Measurements from ENCODE around the gene MYLK4. TPM values are rescaled to one million over a fixed set of nuclear protein-coding genes. Genes with fewer than 3 reads are reported as not detected.
A peak's percentile ranks its signal among the peaks of the same experiment; 100 is the strongest.

The MYLK4 gene
- polyA plus RNA-seq, 6 donors from 2014 or later, result 0.04 to 0.13 (median 0.10) TPM; not detected in 2

DNA sequence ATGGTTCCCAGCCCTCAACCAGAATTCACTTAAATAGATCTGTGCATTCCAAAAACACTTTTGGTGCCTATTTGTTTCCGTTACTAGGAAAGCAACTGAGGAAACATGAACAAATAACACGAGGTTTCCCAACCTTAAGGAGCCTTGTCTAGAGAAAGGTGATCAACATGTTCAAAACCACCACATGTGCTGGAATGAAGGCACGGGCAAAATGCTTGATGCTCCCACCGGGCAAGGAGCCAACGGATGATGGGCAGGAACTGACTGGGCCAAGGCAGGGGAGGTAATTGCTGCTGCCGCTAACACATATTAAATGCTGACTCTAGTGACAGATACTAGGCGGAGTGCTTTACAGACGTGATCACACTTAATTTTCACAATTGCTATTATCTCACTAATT, 2.5 kb downstream of the MYLK4 start:
- peak overlapping the region in 1 of 6 donors; percentile 25 for H3K27ac Mint-ChIP-seq
- H3K27me3 Mint-ChIP-seq, result peaks cover 5 to 26% (median 23%) of the 10 kb centered on the region in 3 donors
- no peaks in the 10 kb centered on the region for H3K9me3 Mint-ChIP-seq

DNA sequence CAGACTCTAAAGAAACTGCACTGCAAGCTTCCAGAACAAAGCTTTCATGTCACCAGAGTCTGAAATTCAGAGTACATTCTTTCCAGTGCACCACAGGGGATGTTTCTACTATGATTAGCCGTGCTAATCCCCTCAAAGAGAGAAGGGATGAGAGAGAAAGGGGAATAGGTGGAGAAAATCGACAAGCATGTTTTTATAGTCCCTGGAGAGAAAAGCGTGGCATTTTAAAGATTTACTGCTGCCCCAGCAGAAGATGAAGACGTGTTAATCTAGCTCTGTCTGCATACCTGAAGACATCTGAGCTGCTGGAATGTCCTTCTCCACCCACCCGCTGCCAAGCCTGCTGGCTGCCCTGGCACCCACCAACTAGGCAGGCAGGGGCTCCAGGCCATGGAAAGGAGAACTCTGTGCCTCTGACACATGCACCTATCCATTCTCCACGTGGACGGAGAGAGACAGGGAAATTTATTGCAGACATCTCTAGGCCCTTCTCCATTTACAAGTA, 4.1 kb downstream of the MYLK4 start:
- ATAC-seq (ENCODE audit: low read depth in 2 of 2) (no peak), DNase-seq (no peak)
- H3K27ac Mint-ChIP-seq, result no peak overlapping the region
- H3K27me3 Mint-ChIP-seq, result peaks cover 0 to 17% (median 14%) of the 10 kb centered on the region in 3 donors
- peaks cover 0 to 5% (median 4%) of the 10 kb centered on the region in 3 donors for H3K4me1 Mint-ChIP-seq
- H3K36me3 Mint-ChIP-seq, result no peaks in the 10 kb centered on the region
- no peaks in the 10 kb centered on the region for H3K9me3 Mint-ChIP-seq
- no peak overlapping the region for H3K4me3 Mint-ChIP-seq

More for the DNA sequence above, 2.5 kb downstream of the MYLK4 start:
- no peak for DNase-seq
- ATAC-seq (ENCODE audit: low read depth in 2 of 2), result no peak
- Mint-ChIP-seq H3K4me1 (peaks cover 0 to 6% (median 4%) of the 10 kb centered on the region in 3 donors), H3K36me3 (peaks cover 0 to 5% of the 10 kb centered on the region in 2 donors), H3K4me3 (no peak overlapping the region)

DNA sequence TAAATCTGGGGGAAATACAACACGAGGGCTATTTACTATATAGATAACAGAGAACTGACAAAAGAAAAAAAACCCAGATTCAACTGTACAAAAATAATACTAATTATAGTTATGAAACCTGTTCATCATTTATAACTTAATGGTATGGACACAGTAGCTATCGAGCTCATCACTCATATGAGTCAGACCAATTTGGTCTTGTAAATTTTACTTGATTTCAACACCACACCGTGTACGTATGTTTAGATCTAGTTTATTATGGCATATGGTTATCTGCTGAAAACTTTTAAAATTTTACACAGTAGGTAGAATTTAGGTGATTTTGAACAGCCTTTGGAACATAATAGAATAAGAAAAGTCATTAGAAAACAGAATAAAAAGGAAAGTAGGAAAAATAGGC, 5.5 kb downstream of the MYLK4 start:
- Mint-ChIP-seq H3K36me3 (no peaks in the 10 kb centered on the region), H3K27me3 (peaks cover 0 to 12% (median 9%) of the 10 kb centered on the region in 3 donors), H3K4me3 (peak overlapping the region in 1 of 8 donors; percentile 18), H3K9me3 (no peaks in the 10 kb centered on the region), H3K4me1 (peaks cover 0 to 5% (median 4%) of the 10 kb centered on the region in 3 donors), H3K27ac (peak overlapping the region in 1 of 6 donors; percentile 55)
- DNase-seq (no peak), ATAC-seq (ENCODE audit: low read depth in 2 of 2) (no peak)

DNA sequence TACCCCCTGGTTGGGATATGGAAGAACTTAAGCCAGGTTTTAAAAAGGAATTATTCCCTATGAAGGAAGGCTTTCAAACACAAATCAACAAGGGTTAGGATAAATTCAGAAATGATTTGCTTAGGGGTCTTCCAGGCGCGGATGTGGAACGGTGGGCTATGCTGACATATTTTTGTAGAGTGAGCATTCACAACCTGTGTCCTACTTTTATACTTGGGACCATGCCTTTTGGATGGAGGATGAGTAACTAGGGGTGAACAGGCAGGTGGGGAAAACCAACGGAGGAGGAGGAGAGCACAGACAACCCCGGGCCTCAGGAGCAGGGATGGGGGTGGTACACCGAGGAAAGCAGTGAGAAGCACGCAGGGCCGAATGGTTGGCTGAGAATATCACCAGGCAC, 5.9 kb downstream of the MYLK4 start:
- no peak for ATAC-seq (ENCODE audit: low read depth in 2 of 2)
- Mint-ChIP-seq H3K9me3 (no peaks in the 10 kb centered on the region), H3K36me3 (no peaks in the 10 kb centered on the region), H3K4me1 (peaks cover 0 to 2% (median 1%) of the 10 kb centered on the region in 3 donors), H3K27me3 (peaks cover 0 to 12% (median 5%) of the 10 kb centered on the region in 3 donors), H3K27ac (peak overlapping the region in 1 of 6 donors; percentile 10), H3K4me3 (no peak overlapping the region)
- no peak for DNase-seq

DNA sequence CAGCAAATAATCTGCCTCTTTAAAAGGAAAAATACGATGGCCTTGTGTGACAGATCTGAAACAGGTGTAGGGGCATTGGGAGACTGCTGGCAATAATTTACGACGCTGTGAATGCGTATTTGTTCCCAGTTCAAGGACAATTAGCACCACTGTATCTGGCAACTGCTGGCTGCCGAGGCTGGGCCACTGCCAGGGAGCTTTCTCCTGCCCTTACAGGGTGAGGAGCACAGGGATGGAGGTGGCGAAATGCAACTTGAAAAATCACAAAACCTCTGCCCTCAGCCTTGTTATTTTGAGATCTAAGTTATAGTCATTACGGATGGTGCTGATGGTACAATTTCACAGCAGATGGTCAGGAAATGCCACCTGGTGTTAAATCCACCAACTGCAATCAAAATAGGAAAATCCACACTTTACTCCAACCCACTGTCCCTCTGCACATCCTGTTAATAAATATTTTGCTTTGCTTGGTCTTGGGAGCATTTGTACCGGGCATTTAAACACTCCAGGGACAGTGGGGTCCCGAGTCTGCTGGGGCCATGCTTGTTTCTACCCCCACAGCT, 6.4 kb downstream of the MYLK4 start:
- Mint-ChIP-seq H3K27me3 (peaks cover 0 to 12% (median 0%) of the 10 kb centered on the region in 3 donors), H3K36me3 (no peaks in the 10 kb centered on the region), H3K4me3 (no peak overlapping the region), H3K9me3 (no peaks in the 10 kb centered on the region), H3K27ac (peak overlapping the region in 1 of 6 donors; percentile 10), H3K4me1 (no peaks in the 10 kb centered on the region)
- ATAC-seq (ENCODE audit: low read depth in 2 of 2) (no peak), DNase-seq (no peak)

DNA sequence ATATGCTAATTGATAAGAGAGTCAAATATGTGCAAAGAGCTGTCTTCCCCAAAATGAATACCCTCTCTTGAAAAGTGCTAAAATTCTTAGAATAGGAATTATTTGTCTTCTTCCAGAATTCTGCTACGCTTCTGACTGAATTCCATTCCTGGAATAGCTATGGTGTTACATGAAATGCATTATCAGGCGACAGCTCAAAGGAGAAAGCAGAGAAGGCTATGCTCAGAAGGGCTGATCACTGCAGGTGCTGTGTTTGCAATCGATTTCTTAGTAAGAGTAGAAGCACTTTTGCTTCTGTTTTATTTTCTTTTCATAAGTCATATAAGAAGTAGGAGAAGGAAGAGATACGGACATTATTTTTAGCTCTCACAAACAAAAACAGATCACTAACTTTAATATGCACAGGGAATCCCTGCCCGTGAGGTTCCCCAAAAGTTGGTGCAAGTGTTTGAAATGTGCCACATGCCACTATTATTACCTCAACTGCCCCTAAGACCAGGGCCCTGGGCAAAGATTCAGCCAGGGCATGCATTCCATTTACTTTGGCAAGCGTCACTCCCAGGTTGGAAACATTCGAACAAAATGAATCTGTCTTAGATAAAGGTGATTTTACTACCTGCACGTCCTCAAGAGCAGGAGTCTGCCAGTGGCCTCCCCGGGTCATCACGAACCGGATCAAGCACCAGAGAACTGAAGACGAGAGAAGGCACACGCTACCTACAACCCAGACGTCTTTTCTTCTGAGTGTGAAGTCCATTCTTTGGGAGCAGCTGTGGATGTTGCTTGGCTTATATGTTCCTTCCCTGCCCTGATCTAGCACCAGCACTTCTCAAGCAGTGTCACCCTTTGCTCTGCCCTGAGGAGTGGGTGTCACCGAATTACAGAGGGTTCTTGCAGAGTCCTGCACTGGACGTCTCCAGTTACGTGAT, 7.2 kb downstream of the MYLK4 start:
- no peak overlapping the region for H3K27ac Mint-ChIP-seq
- ATAC-seq (ENCODE audit: low read depth in 2 of 2) (no peak), DNase-seq (no peak)
- no peaks in the 10 kb centered on the region for H3K36me3 Mint-ChIP-seq
- H3K4me3 Mint-ChIP-seq, result peak overlapping the region in 1 of 8 donors; percentile 25
- H3K4me1 Mint-ChIP-seq, result no peaks in the 10 kb centered on the region
- H3K27me3 Mint-ChIP-seq, result peaks cover 0 to 12% (median 0%) of the 10 kb centered on the region in 3 donors
- no peaks in the 10 kb centered on the region for H3K9me3 Mint-ChIP-seq

DNA sequence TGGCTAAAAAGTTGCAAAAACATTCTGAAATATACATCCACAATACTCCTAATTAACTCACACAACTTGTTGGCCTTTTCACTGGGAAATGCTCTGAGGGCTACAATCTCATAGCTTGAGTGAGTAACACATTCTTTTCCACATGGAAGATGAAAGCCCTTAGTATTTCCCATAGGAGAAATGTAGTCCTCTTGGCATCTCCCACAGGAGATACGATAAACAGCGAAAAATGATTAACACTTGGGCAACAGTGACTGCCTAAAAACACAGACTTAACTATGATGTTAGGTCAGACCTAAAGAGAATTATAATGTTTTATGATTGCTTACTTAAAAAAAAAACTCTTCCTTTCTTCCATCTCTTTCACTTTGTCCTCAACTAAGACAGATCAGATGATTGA, 9.0 kb downstream of the MYLK4 start:
- Mint-ChIP-seq H3K4me1 (no peaks in the 10 kb centered on the region), H3K9me3 (no peaks in the 10 kb centered on the region), H3K27me3 (peaks cover 0 to 12% (median 0%) of the 10 kb centered on the region in 3 donors), H3K36me3 (no peaks in the 10 kb centered on the region), H3K27ac (no peak overlapping the region), H3K4me3 (no peak overlapping the region)
- ATAC-seq (ENCODE audit: low read depth in 2 of 2) (no peak), DNase-seq (no peak)

DNA sequence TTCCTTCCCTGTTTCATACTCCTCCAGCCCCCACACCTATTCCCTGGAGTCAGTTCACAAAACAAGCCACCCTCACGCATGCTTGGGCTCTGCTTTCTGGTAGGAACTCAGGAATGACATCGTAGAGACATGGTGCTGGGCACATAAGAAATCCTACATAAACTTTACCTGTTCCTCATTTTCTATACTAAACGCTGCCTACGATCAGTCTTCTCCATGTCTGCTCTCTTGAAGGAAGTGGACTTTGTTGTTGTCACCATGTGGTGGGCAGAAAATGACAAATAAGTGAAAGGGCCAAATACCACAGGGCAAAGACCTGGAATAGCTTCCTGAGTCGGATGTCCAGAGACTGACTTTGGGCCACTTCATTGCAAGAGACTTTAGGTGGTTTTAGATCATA, 10.1 kb downstream of the MYLK4 start:
- Mint-ChIP-seq H3K4me3 (no peak overlapping the region), H3K36me3 (no peaks in the 10 kb centered on the region), H3K4me1 (no peaks in the 10 kb centered on the region), H3K27me3 (peaks cover 0 to 12% (median 0%) of the 10 kb centered on the region in 3 donors), H3K9me3 (no peaks in the 10 kb centered on the region), H3K27ac (no peak overlapping the region)
- DNase-seq (no peak), ATAC-seq (ENCODE audit: low read depth in 2 of 2) (no peak)

DNA sequence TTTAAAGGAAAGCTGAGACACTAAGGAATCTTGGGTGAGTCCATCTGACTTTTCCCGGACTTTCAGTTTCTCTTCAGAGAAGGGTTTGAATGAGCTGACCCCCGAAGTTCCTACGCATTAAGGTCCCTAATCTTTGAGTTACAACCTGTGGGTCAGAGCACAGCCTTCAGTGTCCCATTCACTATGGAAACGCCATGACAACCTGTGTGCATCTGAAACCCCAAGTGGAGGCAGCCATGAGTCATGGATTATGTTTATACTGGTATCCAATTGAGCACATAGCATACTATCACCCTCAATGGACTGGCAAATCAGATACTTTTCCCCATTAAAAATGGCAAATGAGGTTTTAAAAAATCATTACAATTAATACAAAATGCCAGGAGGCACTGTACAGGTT, 11.4 kb downstream of the MYLK4 start:
- Mint-ChIP-seq H3K4me3 (no peak overlapping the region), H3K9me3 (no peaks in the 10 kb centered on the region), H3K27me3 (peaks cover 0 to 6% (median 0%) of the 10 kb centered on the region in 3 donors), H3K27ac (no peak overlapping the region), H3K4me1 (no peaks in the 10 kb centered on the region), H3K36me3 (no peaks in the 10 kb centered on the region)
- DNase-seq (no peak), ATAC-seq (ENCODE audit: low read depth in 2 of 2) (no peak)

DNA sequence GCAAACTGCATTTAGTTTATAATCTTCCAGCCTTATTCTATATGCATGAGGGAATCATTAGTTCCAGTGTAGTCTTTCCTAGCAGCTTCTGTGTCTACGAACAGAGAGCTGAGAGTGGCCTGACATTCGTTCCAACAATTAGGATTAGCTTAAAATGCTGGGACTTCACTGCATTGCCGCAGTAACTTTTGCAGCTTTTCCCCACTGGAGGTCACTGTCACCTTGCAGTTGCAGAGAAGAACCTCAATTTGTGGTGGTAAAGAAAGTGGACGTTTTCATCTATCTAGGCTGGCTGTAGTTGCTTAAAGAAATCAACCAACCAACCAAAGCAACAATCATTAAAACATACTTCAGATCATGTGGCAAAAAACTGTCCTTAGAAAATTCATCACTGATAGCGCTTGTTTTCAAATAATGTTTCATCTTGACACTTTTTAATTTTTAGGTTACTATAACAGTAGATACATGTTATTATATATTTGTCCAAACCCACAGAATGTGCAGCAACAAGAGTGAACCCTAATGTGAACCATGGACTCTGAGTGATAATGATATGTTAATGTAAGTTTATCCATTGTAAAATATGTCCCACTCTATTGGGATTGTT, 12.2 kb downstream of the MYLK4 start:
- ATAC-seq (ENCODE audit: low read depth in 2 of 2) (peak; percentile 32 to 61), DNase-seq (peak; percentile 44)
- peak overlapping the region in 1 of 6 donors; percentile 42 for H3K27ac Mint-ChIP-seq
- peaks cover under 1 to 5% (median 2%) of the 10 kb centered on the region in 3 donors for H3K4me1 Mint-ChIP-seq
- peaks cover 0 to 4% (median 0%) of the 10 kb centered on the region in 7 donors for H3K9me3 Mint-ChIP-seq
- peaks cover 0 to 6% (median 0%) of the 10 kb centered on the region in 3 donors for H3K27me3 Mint-ChIP-seq
- no peaks in the 10 kb centered on the region for H3K36me3 Mint-ChIP-seq
- no peak overlapping the region for H3K4me3 Mint-ChIP-seq

DNA sequence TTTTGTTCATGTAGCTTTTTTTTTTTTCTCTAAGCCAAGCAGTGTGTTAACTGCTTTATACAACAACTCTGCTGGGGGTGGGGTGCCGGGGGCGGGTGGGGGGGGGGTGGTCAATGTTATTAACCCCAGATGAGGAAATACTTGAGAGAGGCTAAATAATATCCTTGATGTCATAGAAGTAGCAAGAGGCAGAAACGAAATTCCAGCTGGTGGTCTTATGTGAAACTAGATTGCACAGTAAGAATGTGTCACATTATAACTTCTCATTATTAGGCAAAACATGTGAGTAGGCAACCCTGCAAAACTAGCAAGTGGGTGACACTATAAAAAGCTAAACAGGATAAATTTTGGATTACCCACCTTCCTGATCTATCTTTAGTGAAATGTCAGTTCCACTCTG, 12.8 kb downstream of the MYLK4 start:
- Mint-ChIP-seq H3K27me3 (peaks cover 0 to 6% (median 0%) of the 10 kb centered on the region in 3 donors), H3K9me3 (peaks cover 0 to 10% (median 4%) of the 10 kb centered on the region in 7 donors), H3K4me1 (peaks cover 5 to 11% (median 8%) of the 10 kb centered on the region in 3 donors), H3K4me3 (no peak overlapping the region), H3K36me3 (no peaks in the 10 kb centered on the region), H3K27ac (peak overlapping the region in 1 of 6 donors; percentile 42)
- DNase-seq, result no peak
- ATAC-seq (ENCODE audit: low read depth in 2 of 2), result no peak

DNA sequence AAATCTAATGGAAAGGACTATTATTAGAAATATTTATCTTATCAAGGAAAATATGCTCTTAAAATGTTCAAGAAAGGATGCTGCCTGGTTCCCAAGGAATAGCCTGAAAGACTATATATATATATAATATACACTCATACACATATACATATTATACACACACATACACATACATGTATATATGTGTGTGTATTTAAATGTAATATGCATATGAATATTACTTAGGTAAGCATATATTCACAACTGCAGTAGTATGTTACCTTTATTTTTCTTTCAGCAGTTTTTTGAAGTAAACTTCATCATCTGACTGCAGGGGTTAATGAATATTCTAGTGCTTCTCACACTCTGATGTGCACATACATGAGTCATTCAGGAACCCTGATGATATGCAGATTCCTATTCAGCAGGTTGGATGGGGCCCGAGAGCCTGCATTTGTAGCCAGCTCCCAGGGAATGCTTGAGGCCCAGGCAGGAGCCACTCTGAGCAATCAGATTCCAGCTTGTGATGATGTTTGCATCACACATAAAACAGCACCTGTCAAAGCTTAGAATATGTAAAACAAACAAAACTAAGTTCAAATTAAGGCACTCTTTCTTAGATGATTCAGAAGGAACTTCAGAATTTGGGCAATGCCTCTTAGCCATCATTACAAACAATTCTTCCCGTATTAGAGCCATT, 16.1 kb downstream of the MYLK4 start:
- Mint-ChIP-seq H3K4me3 (no peak overlapping the region), H3K4me1 (peaks cover 5 to 14% (median 10%) of the 10 kb centered on the region in 3 donors), H3K27me3 (no peaks in the 10 kb centered on the region), H3K27ac (peak overlapping the region in 5 of 6 donors; percentile 90 to 98 (median 97)), H3K9me3 (peaks cover 0 to 25% (median 8%) of the 10 kb centered on the region in 7 donors), H3K36me3 (no peaks in the 10 kb centered on the region)
- ATAC-seq (ENCODE audit: low read depth in 2 of 2), result no peak
- no peak for DNase-seq
